Measurements from ENCODE around the gene BID.

BID gene

DNA sequence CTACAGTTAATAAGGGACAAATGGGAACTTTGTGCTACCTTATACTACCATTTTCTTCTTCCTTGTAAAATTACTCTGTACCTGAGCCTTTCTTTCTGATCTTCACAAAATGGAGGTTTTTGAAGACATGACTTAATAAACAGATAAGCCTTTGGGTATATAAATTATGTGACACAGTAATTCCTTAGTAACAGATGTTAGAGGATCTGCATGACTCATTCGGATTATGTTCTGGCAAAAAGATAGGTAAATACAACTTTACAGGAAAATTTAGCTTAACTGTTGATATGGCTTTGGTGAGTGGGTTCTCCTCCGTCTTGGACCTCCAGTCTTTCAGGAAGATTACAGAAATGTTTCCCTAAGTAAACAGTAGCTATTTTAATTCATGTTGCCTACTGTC lies 61.8 kb downstream of the BID start:
- no peak for TF ChIP-seq CTCF (IDR thresholded peaks at IDR 0.05)
- no peak for TF ChIP-seq ZFX (IDR thresholded peaks at IDR 0.05; ENCODE audit: borderline replicate concordance)

DNA sequence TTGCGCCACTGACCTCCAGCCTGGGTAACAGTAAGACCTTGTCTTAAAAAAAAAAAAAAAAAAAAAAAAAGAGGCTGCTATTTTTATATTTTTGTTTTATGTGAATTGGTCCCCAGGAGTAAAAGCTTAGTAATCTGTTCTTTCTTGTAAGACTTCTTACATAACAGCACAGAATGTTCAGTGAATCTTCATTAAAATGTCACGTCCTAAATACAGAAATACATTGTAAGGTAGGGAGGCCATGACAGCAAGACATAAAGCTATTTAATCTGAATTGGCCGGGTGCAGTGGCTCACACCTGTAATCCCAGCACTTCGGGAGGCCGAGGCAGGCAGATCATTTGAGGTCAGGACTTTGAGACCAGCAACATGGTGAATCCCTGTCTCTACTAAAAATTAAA lies 64.2 kb downstream of the BID start:
- H3K27ac ChIP-seq, result no peak overlapping the region
- TF ChIP-seq ZFX (IDR thresholded peaks at IDR 0.05; ENCODE audit: borderline replicate concordance) (no peak), CTCF (IDR thresholded peaks at IDR 0.05) (no peak)

More for the DNA sequence above, 61.8 kb downstream of the BID start:
- no peak overlapping the region for H3K27ac ChIP-seq

DNA sequence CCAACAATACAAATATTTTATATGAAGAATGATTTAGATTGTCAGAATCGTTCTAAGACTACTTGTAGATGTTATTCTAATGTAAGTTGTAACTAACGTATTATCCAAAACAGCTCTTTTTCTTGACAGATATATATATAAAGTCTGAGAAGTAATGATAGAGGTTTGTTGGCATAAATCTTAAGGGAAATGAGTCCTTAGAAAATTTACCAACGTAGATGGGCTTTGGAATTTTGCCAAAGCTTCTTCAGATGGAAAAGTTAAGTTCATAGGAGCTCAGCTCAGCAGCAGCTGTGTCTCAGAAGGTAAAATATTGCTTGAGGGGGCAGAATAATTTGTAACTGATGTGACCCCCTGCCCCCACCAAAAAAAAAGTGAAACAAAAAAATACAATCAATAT lies 66.7 kb downstream of the BID start:
- no peak for TF ChIP-seq CTCF (IDR thresholded peaks at IDR 0.05)
- TF ChIP-seq ZFX (IDR thresholded peaks at IDR 0.05; ENCODE audit: borderline replicate concordance), result no peak
- H3K27ac ChIP-seq, result no peak overlapping the region

DNA sequence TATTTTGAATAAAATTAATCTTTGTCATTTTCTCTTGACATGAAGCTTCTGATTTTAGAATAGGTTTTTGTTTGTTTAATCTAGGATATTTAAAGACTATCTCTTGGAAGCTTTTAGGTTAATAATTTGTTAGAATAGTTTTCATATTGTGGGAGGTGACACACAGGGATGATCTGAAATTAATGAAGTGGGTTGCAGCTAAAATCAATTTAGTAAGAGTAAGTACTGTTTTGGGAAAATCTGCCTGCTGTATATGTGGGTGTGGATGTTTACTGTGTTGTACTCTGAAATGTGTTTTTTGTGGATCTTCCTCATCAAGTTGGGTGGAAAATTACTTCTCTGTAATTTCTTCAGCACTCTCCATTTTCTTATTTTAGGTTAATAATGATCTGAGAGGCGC lies 67.3 kb downstream of the BID start:
- TF ChIP-seq CTCF (IDR thresholded peaks at IDR 0.05) (no peak), ZFX (IDR thresholded peaks at IDR 0.05; ENCODE audit: borderline replicate concordance) (no peak)

GRCh38 chr22:17705951-17706900 lies 68.0 kb downstream of the BID start:
- peak overlapping the region; percentile 36; the same call in 1 of the 2 replicates for H3K27ac ChIP-seq
- TF ChIP-seq CTCF (IDR thresholded peaks at IDR 0.05), result no peak
- no peak for TF ChIP-seq ZFX (IDR thresholded peaks at IDR 0.05; ENCODE audit: borderline replicate concordance)

More for the DNA sequence above, 67.3 kb downstream of the BID start:
- H3K27ac ChIP-seq, result peak overlapping the region; percentile 36; the same call in 1 of the 2 replicates

- H3K27ac ChIP-seq, result no peak overlapping the region
- no peak for TF ChIP-seq CTCF (IDR thresholded peaks at IDR 0.05)
- no peak for TF ChIP-seq ZFX (IDR thresholded peaks at IDR 0.05; ENCODE audit: borderline replicate concordance)
Measured at GRCh38 chr22:17705546-17705945, 68.7 kb downstream of the BID start.

DNA sequence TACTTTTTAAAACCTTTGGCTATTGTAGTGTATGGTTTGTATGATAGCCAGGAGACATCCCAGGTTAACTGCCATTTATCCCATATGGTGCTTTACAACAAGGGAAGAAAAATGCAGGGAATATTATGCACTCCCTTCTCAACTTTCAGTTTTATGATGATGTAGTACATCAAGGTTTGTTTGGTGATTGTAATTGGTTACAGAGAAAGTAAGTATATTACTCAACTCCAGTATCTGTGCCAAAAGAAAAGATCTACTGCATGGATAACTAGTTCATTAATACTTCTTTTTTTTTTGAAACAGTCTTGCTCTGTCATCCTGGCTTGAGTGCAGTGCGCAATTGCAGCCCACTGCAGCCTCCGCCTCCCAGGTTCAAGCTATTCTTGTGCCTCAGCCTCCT lies 70.5 kb downstream of the BID start:
- H3K27ac ChIP-seq, result no peak overlapping the region
- no peak for TF ChIP-seq ZFX (IDR thresholded peaks at IDR 0.05; ENCODE audit: borderline replicate concordance)
- TF ChIP-seq CTCF (IDR thresholded peaks at IDR 0.05), result no peak

Measured in 22Rv1 (cell line).